Measurements from ENCODE around the gene CRYBB3.

DNA sequence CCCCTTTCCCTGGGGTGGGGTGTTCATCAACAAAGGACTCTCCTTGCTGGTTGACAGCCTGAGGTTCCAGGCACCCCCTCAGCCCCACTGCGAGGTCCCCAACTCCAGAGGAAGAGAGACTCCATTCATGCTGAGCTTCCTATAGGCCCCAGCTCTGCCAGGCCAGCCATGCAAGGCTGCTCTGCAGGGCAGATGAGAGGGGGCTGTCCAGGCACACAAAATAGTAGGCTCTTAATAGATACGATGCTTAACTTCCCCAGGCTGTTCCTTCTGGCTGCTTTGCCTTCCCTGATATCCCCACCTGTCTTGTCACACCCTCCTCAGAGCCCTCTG is 45.0 kb upstream of the CRYBB3 start:
- TF ChIP-seq POLR2AphosphoS5 (IDR thresholded peaks at IDR 0.05; ENCODE audit: low read depth, low read length) = no peak
- TF ChIP-seq, protein P1, sequence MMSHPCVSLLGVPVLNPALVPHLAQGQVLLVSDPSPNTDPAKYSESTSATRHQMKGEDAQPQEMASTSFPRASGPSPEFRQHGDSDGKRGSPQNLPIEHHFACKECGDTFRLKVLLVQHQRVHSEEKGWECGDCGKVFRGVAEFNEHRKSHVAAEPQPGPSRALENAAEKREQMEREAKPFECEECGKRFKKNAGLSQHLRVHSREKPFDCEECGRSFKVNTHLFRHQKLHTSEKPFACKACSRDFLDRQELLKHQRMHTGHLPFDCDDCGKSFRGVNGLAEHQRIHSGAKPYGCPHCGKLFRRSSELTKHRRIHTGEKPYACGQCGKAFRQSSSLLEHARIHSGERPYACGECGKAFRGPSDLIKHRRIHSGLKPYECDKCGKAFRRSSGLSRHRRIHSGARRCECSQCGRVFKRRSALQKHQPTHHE (CRISPR knock-in tag; IDR thresholded peaks at IDR 0.05; ENCODE audit: borderline replicate concordance) = no peak
- no peak for TF ChIP-seq ZFX (CRISPR knock-in tag; IDR thresholded peaks at IDR 0.05; ENCODE audit: low read depth)
- TF ChIP-seq, protein P2, sequence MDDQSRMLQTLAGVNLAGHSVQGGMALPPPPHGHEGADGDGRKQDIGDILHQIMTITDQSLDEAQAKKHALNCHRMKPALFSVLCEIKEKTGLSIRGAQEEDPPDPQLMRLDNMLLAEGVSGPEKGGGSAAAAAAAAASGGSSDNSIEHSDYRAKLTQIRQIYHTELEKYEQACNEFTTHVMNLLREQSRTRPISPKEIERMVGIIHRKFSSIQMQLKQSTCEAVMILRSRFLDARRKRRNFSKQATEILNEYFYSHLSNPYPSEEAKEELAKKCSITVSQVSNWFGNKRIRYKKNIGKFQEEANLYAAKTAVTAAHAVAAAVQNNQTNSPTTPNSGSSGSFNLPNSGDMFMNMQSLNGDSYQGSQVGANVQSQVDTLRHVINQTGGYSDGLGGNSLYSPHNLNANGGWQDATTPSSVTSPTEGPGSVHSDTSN (CRISPR knock-in tag; IDR thresholded peaks at IDR 0.05; ENCODE audit: borderline replicate concordance) = no peak
- TF ChIP-seq, protein P3, sequence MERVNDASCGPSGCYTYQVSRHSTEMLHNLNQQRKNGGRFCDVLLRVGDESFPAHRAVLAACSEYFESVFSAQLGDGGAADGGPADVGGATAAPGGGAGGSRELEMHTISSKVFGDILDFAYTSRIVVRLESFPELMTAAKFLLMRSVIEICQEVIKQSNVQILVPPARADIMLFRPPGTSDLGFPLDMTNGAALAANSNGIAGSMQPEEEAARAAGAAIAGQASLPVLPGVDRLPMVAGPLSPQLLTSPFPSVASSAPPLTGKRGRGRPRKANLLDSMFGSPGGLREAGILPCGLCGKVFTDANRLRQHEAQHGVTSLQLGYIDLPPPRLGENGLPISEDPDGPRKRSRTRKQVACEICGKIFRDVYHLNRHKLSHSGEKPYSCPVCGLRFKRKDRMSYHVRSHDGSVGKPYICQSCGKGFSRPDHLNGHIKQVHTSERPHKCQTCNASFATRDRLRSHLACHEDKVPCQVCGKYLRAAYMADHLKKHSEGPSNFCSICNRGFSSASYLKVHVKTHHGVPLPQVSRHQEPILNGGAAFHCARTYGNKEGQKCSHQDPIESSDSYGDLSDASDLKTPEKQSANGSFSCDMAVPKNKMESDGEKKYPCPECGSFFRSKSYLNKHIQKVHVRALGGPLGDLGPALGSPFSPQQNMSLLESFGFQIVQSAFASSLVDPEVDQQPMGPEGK (CRISPR knock-in tag; IDR thresholded peaks at IDR 0.05) = no peak
- TF ChIP-seq, protein P4, sequence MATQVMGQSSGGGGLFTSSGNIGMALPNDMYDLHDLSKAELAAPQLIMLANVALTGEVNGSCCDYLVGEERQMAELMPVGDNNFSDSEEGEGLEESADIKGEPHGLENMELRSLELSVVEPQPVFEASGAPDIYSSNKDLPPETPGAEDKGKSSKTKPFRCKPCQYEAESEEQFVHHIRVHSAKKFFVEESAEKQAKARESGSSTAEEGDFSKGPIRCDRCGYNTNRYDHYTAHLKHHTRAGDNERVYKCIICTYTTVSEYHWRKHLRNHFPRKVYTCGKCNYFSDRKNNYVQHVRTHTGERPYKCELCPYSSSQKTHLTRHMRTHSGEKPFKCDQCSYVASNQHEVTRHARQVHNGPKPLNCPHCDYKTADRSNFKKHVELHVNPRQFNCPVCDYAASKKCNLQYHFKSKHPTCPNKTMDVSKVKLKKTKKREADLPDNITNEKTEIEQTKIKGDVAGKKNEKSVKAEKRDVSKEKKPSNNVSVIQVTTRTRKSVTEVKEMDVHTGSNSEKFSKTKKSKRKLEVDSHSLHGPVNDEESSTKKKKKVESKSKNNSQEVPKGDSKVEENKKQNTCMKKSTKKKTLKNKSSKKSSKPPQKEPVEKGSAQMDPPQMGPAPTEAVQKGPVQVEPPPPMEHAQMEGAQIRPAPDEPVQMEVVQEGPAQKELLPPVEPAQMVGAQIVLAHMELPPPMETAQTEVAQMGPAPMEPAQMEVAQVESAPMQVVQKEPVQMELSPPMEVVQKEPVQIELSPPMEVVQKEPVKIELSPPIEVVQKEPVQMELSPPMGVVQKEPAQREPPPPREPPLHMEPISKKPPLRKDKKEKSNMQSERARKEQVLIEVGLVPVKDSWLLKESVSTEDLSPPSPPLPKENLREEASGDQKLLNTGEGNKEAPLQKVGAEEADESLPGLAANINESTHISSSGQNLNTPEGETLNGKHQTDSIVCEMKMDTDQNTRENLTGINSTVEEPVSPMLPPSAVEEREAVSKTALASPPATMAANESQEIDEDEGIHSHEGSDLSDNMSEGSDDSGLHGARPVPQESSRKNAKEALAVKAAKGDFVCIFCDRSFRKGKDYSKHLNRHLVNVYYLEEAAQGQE (IDR thresholded peaks at IDR 0.05; ENCODE audit: borderline replicate concordance in 1 of 2, low read depth in 1 of 2, low read length in 2 of 2) = no peak
- TF ChIP-seq ZNF251 (CRISPR knock-in tag; IDR thresholded peaks at IDR 0.05) = no peak
- TF ChIP-seq, protein P5, sequence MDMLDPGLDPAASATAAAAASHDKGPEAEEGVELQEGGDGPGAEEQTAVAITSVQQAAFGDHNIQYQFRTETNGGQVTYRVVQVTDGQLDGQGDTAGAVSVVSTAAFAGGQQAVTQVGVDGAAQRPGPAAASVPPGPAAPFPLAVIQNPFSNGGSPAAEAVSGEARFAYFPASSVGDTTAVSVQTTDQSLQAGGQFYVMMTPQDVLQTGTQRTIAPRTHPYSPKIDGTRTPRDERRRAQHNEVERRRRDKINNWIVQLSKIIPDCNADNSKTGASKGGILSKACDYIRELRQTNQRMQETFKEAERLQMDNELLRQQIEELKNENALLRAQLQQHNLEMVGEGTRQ (IDR thresholded peaks at IDR 0.05; ENCODE audit: low read depth, low read length) = no peak
- TF ChIP-seq, protein P5 (CRISPR knock-in tag; IDR thresholded peaks at IDR 0.05; ENCODE audit: borderline replicate concordance) = no peak
- no peak for TF ChIP-seq MAFK (conservative IDR thresholded peaks at IDR 0.05 in 1 of 2, IDR thresholded peaks at IDR 0.05 in 1 of 2; ENCODE audit: low read length in 2 of 2)
- TF ChIP-seq, protein P6, sequence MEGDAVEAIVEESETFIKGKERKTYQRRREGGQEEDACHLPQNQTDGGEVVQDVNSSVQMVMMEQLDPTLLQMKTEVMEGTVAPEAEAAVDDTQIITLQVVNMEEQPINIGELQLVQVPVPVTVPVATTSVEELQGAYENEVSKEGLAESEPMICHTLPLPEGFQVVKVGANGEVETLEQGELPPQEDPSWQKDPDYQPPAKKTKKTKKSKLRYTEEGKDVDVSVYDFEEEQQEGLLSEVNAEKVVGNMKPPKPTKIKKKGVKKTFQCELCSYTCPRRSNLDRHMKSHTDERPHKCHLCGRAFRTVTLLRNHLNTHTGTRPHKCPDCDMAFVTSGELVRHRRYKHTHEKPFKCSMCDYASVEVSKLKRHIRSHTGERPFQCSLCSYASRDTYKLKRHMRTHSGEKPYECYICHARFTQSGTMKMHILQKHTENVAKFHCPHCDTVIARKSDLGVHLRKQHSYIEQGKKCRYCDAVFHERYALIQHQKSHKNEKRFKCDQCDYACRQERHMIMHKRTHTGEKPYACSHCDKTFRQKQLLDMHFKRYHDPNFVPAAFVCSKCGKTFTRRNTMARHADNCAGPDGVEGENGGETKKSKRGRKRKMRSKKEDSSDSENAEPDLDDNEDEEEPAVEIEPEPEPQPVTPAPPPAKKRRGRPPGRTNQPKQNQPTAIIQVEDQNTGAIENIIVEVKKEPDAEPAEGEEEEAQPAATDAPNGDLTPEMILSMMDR (CRISPR knock-in tag; IDR thresholded peaks at IDR 0.05) = no peak
- TF ChIP-seq RELA (CRISPR knock-in tag; IDR thresholded peaks at IDR 0.05) = no peak
- TF ChIP-seq, protein P7, sequence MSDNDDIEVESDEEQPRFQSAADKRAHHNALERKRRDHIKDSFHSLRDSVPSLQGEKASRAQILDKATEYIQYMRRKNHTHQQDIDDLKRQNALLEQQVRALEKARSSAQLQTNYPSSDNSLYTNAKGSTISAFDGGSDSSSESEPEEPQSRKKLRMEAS (IDR thresholded peaks at IDR 0.05) = no peak
- TF ChIP-seq RFX5 (IDR thresholded peaks at IDR 0.05; ENCODE audit: low read depth, low read length) = no peak

All from HepG2 (cell line).